ENCODE results near the gene TEX22.

TEX22 gene

GRCh38 chr14:105456736-105457617 lies 58.6 kb downstream of the TEX22 start:
- no peak for DNase-seq (ENCODE audit: low read depth)

GRCh38 chr14:105458010-105458409 lies 59.7 kb downstream of the TEX22 start:
- DNase-seq (ENCODE audit: low read depth), result no peak

GRCh38 chr14:105458571-105458970 lies 60.2 kb downstream of the TEX22 start:
- DNase-seq (ENCODE audit: low read depth), result no peak

- no peak for DNase-seq (ENCODE audit: low read depth)
These were observed 61.8 kb downstream of the TEX22 start for GRCh38 chr14:105460116-105460515.

GRCh38 chr14:105460616-105461015 lies 62.3 kb downstream of the TEX22 start:
- DNase-seq (ENCODE audit: low read depth), result no peak

GRCh38 chr14:105461903-105462302 lies 63.6 kb downstream of the TEX22 start:
- DNase-seq (ENCODE audit: low read depth), result no peak

Measured in iris pigment epithelial cell (primary cell).